C4-2B (cell line): ENCODE results near the gene GABRB1.

Experiments used
- CTCF ChIP-seq: fragments of 450-650 bp; conservative IDR thresholded peaks from 2 replicates; pipeline ENCODE4 v1.5.1; 2017; ENCODE audit warnings: mild to moderate bottlenecking
- ZFX ChIP-seq: fragments of 450-650 bp; IDR thresholded peaks from 2 replicates; pipeline ENCODE4 v1.6.1; 2017

GRCh38 chr4:47287735-47288134 lies 256.4 kb downstream of the GABRB1 start:
- no peak for TF ChIP-seq CTCF
- no peak for TF ChIP-seq ZFX
